Endothelial cell of umbilical vein (primary cell): ENCODE results near the gene SAMMSON. TPM values are rescaled to one million over a fixed set of nuclear protein-coding genes. Genes with fewer than 3 reads are reported as not detected.

ENCODE experiments used
- BruUV-seq: library from RNA; stranded (reverse); fragments of 400-500 nt; replicated peaks from 2 replicates; lab custom pipeline; 2021; lab: Mats Ljungman, UMichigan
- CTCF ChIA-PET: fragments of 300-600, 350-600 bp; sonication (Branson Sonifier 250); formaldehyde crosslinking; loops from one replicate; lab custom pipeline; 2021; ENCODE audit warnings: antibody characterized with exemption, inconsistent platforms; lab: Charles Lee
- POLR2A ChIA-PET: fragments of 300-600, 350-600 bp; sonication (Branson Sonifier 250); formaldehyde crosslinking; loops from one replicate; lab custom pipeline; 2021; ENCODE audit warnings: antibody characterized with exemption, inconsistent platforms; lab: Charles Lee
- DNase-seq: peaks from one replicate; pipeline ENCODE4 v3.0.0-alpha.2; 2011; ENCODE audit warnings: low read depth, low spot score
- FAIRE-seq: peaks from 2 replicates; lab custom pipeline; 2011; peaks lifted over from hg19 to GRCh38; lab: Jason Lieb, UNC
- H2AFZ ChIP-seq: 2 replicates; pipeline ENCODE4 v1.6.0; 2012; ENCODE audit warnings: low read depth, low read length, control low read depth, inconsistent platforms
- H3K27ac ChIP-seq: 2 replicates; pipeline ENCODE4 v1.5.1; 2011; ENCODE audit warnings: low read depth, mild to moderate bottlenecking, control low read depth, low read length, moderate library complexity; ENCODE audit not compliant: insufficient read depth
- H3K27me3 ChIP-seq, 2 experiments: 2 replicates each; pipeline versions ENCODE4 v1.6.0 to v1.6.1; 2011; ENCODE audit warnings: low read length in 2 of 2, mixed read lengths in 1 of 2; ENCODE audit not compliant: control insufficient read depth in 2 of 2, insufficient read depth in 2 of 2
- H3K36me3 ChIP-seq, 2 experiments: 2 replicates in 1 of 2; 3 replicates in 1 of 2; pipeline ENCODE4 v1.5.1; 2011; ENCODE audit warnings: low read length in 2 of 2, mild to moderate bottlenecking in 1 of 2, moderate library complexity in 1 of 2; ENCODE audit not compliant: control insufficient read depth in 2 of 2, insufficient read depth in 2 of 2; ENCODE audit errors: extremely low read depth in 1 of 2
- H3K4me1 ChIP-seq: 3 replicates; pipeline ENCODE4 v1.5.1; 2011; ENCODE audit warnings: mild to moderate bottlenecking, low read length; ENCODE audit not compliant: control insufficient read depth, insufficient read depth; ENCODE audit errors: extremely low read depth
- H3K4me2 ChIP-seq: 2 replicates; pipeline ENCODE4 v1.6.1; 2011; ENCODE audit warnings: low read length, control low read depth, mixed read lengths; ENCODE audit not compliant: insufficient read depth
- H3K4me3 ChIP-seq, 3 experiments: fragments of 200-600 bp in 1 of 3; sonication (generic), shearing (Covaris generic) in 1 of 3; replicated peaks in 1 of 3; 2 replicates each; pipeline ENCODE4 v1.5.1; 2011 to 2016; ENCODE audit warnings: control low read depth in 3 of 3, low read length in 3 of 3, mild to moderate bottlenecking in 2 of 3, inconsistent platforms in 1 of 3, low read depth in 1 of 3, moderate library complexity in 1 of 3; ENCODE audit not compliant: insufficient read depth in 1 of 3
- H3K79me2 ChIP-seq: 2 replicates; pipeline ENCODE4 v1.6.0; 2012; ENCODE audit warnings: low read length, inconsistent platforms; ENCODE audit not compliant: control insufficient read depth, insufficient read depth
- H3K9ac ChIP-seq: replicated peaks from 2 replicates; pipeline ENCODE3; 2011; ENCODE audit warnings: low read length, control low read depth; ENCODE audit not compliant: insufficient read depth; ENCODE audit errors: extremely low read depth
- H3K9me1 ChIP-seq: replicated peaks from 3 replicates; pipeline ENCODE4 v1.6.0; 2011; ENCODE audit warnings: mild to moderate bottlenecking, low read length; ENCODE audit not compliant: control insufficient read depth, insufficient read depth; ENCODE audit errors: extremely low read depth
- H3K9me3 ChIP-seq: replicated peaks from 2 replicates; pipeline ENCODE4 v1.5.1; 2012; ENCODE audit warnings: low read length, inconsistent platforms; ENCODE audit not compliant: control insufficient read depth, insufficient read depth
- H4K20me1 ChIP-seq: replicated peaks from 2 replicates; pipeline ENCODE3; 2011; ENCODE audit warnings: mild to moderate bottlenecking, low read length; ENCODE audit not compliant: control insufficient read depth, insufficient read depth; ENCODE audit errors: extremely low read depth
- EZH2 ChIP-seq: IDR thresholded peaks from 2 replicates; pipeline ENCODE4 v1.6.1; 2012; ENCODE audit warnings: borderline replicate concordance, low read depth, mild to moderate bottlenecking, moderate library complexity, low read length, inconsistent platforms; ENCODE audit not compliant: severe bottlenecking
- FOS ChIP-seq: IDR thresholded peaks from 2 replicates; pipeline ENCODE4 v1.6.1; 2011; ENCODE audit warnings: mild to moderate bottlenecking, low read length, moderate library complexity, borderline replicate concordance; ENCODE audit not compliant: insufficient read depth
- GATA2 ChIP-seq: IDR thresholded peaks from 2 replicates; pipeline ENCODE4 v1.7.0; 2011; ENCODE audit warnings: low read depth, mild to moderate bottlenecking, moderate library complexity, mixed read lengths, low read length; ENCODE audit not compliant: insufficient read length, insufficient read depth
- JUN ChIP-seq: IDR thresholded peaks from 2 replicates; pipeline ENCODE4 v1.6.1; 2011; ENCODE audit warnings: borderline replicate concordance, low read depth; ENCODE audit not compliant: insufficient read length, insufficient read depth
- MYC ChIP-seq: IDR thresholded peaks from one replicate; pipeline ENCODE4 v1.6.1; 2011; ENCODE audit warnings: mild to moderate bottlenecking, low read depth, low read length
- dilution Hi-C: fragments of 300-500 bp; cut with MboI; formaldehyde crosslinking; loops from one replicate; pipeline ENCODE4 v1.15.0; 2019; ENCODE audit warnings: low sequenced_read_pairs; ENCODE audit not compliant: extremely low pct_ligation_motif_present
- intact Hi-C: fragments of 100-400 bp; cut with micrococcal nuclease; formaldehyde crosslinking; loops from one replicate; pipeline ENCODE4 v1.10.0; 2022
- polyA plus RNA-seq, 4 experiments: library from polyadenylated mRNA; depleted of rRNA in 3 of 4; stranded (reverse) in 3 of 4; unstranded in 1 of 4; fragments of >200 nt; gene quantifications; 2 replicates each; pipeline versions ENCODE4 v1.2.1 to v1.2.3, GENCODE V29; 2011 to 2012; ENCODE audit warnings: missing spikeins in 1 of 4
- total RNA-seq: library from RNA; stranded (reverse); gene quantifications from 2 replicates; pipeline ENCODE4 v1.2.3, GENCODE V29; 2021
- TF ChIP-seq, protein P1 (sequence below), 2 donors: IDR thresholded peaks; 1 replicate in 1 of 2; 2 replicates in 1 of 2; pipeline ENCODE4 v1.5.1; 2011; ENCODE audit warnings: low read length in 2 of 2, mild to moderate bottlenecking in 2 of 2, moderate library complexity in 2 of 2, control low read depth in 1 of 2, inconsistent platforms in 1 of 2, low read depth in 1 of 2; ENCODE audit not compliant: insufficient read depth in 1 of 2; ENCODE audit errors: extremely low read depth in 1 of 2

Gene SAMMSON
- total and polyA plus RNA-seq, 2 donors (not counting 3 experiments of a cell fraction or from before 2014, with no cell fraction given) = not detected

DNA sequence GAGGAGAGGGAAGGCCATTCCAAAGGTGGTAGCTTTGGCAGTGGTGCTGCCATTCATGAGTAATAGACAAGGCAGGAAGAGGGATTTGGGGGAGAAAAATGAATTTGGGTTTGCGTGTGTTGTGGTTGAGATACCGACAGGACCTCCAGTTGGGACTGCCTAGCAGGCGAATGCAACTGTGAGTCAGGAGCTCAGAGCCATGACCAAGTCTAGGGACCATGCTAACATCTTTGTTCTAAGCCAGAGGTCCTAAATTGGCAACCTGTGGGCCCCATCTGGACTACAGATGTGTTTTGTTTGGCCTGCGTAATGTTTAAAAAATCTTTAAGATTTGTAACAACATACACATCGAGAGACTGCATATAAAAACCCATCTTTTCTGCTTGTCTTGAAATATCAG is 61.6 kb downstream of the SAMMSON start:
- H2AFZ ChIP-seq = no peak overlapping the region
- dilution Hi-C loops (no loop called here), intact Hi-C loops (no loop called here)
- DNase-seq (no peak), FAIRE-seq (no peak)
- POLR2A ChIA-PET = no interaction called here
- H3K4me3 ChIP-seq = no peak overlapping the region
- no peak overlapping the region for H3K9ac ChIP-seq
- H3K9me3 ChIP-seq = no peaks in the 10 kb centered on the region
- peaks cover 9 to 11% of the 10 kb centered on the region in 2 experiments for H3K27me3 ChIP-seq
- no peaks in the 10 kb centered on the region for H3K36me3 ChIP-seq
- CTCF ChIA-PET = interaction anchor here (1.3 kb wide), 1 partner anchor 1592 kb away, joined by 3 read pairs; no protein-coding TSS in a partner anchor
- no peak overlapping the region for H3K27ac ChIP-seq
- H3K79me2 ChIP-seq = no peaks in the 10 kb centered on the region
- no peaks in the 10 kb centered on the region for H4K20me1 ChIP-seq
- no peak for TF ChIP-seq FOS
- no peak for TF ChIP-seq GATA2
- no peak for TF ChIP-seq MYC
- TF ChIP-seq, protein P1, sequence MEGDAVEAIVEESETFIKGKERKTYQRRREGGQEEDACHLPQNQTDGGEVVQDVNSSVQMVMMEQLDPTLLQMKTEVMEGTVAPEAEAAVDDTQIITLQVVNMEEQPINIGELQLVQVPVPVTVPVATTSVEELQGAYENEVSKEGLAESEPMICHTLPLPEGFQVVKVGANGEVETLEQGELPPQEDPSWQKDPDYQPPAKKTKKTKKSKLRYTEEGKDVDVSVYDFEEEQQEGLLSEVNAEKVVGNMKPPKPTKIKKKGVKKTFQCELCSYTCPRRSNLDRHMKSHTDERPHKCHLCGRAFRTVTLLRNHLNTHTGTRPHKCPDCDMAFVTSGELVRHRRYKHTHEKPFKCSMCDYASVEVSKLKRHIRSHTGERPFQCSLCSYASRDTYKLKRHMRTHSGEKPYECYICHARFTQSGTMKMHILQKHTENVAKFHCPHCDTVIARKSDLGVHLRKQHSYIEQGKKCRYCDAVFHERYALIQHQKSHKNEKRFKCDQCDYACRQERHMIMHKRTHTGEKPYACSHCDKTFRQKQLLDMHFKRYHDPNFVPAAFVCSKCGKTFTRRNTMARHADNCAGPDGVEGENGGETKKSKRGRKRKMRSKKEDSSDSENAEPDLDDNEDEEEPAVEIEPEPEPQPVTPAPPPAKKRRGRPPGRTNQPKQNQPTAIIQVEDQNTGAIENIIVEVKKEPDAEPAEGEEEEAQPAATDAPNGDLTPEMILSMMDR (IDR thresholded peaks at IDR 0.05; ENCODE audit: extremely low read depth in 1 of 2, insufficient read depth in 1 of 2, low read depth in 1 of 2, low read length in 2 of 2) = no peak
- TF ChIP-seq JUN = no peak
- TF ChIP-seq EZH2 = no peak
- H3K4me2 ChIP-seq = no peak overlapping the region
- no peaks in the 10 kb centered on the region for H3K9me1 ChIP-seq
- H3K4me1 ChIP-seq = no peaks in the 10 kb centered on the region
- no TSS peak for BruUV-seq
